Activated T-helper 2 cell treated with anti-CD3 and anti-CD28 coated beads, Interferon-gamma antibody, Interleukin-2, Interleukin-4, amounts not matched to agents 10 μg/mL and 5 μg/mL and 100 μg/mL, durations not matched to agents 14 hours and 24 hours and 36 hours (primary cell): ENCODE results near the gene IGFL2. TPM values are rescaled to one million over a fixed set of nuclear protein-coding genes. Genes with fewer than 3 reads are reported as not detected.
A peak's percentile ranks its signal among the peaks of the same experiment; 100 is the strongest.
"Not testable (repeated sequence)": the region's sequence is repeated elsewhere in the genome, so short reads cannot be mapped to it uniquely, and the experiment has no call there.

Experiments
- DNase-seq: peaks from one replicate; pipeline ENCODE4 v3.0.0; 2021; ENCODE audit warnings: low spot score
- H3K27ac Mint-ChIP-seq: one replicate; pipeline ENCODE4 v1.8.0; 2021; ENCODE audit warnings: mixed read lengths
- H3K27me3 Mint-ChIP-seq: one replicate; pipeline ENCODE4 v1.8.0; 2021; ENCODE audit warnings: low read depth, mixed read lengths
- H3K36me3 Mint-ChIP-seq: one replicate; pipeline ENCODE4 v1.8.0; 2021; ENCODE audit warnings: low read depth, mixed read lengths
- H3K4me1 Mint-ChIP-seq: one replicate; pipeline ENCODE4 v1.8.0; 2021; ENCODE audit warnings: low read depth, mixed read lengths
- H3K4me3 Mint-ChIP-seq: one replicate; pipeline ENCODE4 v1.8.0; 2021; ENCODE audit warnings: low read depth, mild to moderate bottlenecking, moderate library complexity, mixed read lengths
- H3K9me3 Mint-ChIP-seq: one replicate; pipeline ENCODE4 v1.8.0; 2021; ENCODE audit warnings: mixed read lengths
- intact Hi-C: fragments of 100-400 bp; cut with micrococcal nuclease; formaldehyde crosslinking; loops from one replicate; pipeline ENCODE4 v1.15.1; 2023
- total RNA-seq: library from RNA; stranded (reverse); gene quantifications from 2 replicates; pipeline ENCODE4 v1.2.3, GENCODE V29; 2022

Gene IGFL2
- 0.46 TPM in 1 of 2 replicates, not detected in the other for total RNA-seq

- DNase-seq: no peak
- intact Hi-C loops: no loop called here
- Mint-ChIP-seq H3K27me3 (peaks cover 46% of the 10 kb centered on the region), H3K4me1 (peaks cover 3% of the 10 kb centered on the region), H3K4me3 (no peak within 1 kb of the TSS), H3K27ac (no peak within 1 kb of the TSS), H3K9me3 (no peaks in the 10 kb centered on the region), H3K36me3 (no peaks in the 10 kb centered on the region)
These were observed at the start of gene IGFL2 for GRCh38 chr19:46147791-46148288. IGFL2 (plus strand) TSS chr19:46148238; CDS start chr19:46148279, 41 bp downstream.

DNA sequence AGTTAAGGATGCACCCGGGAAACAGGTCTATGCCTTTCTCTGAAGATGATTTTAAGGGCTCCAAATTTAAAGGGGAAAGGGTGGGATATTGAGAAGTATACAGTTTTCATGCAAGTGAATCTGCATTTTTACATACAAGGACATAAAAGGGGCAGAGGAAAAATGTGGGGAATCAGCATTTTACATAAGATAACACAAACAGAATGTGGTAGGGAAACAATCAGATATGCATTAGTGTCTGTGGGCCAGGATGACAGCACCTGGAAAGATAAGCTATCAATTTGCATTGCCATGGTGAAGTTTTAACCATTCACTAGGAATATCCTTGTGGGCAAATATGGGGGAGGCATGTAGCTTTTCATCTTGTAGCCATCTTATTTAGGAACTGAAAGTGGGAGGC lies 47.7 kb upstream of the IGFL2 start:
- DNase-seq: no peak
- intact Hi-C loops: no loop called here
- H3K9me3 Mint-ChIP-seq: peaks cover 16% of the 10 kb centered on the region
- H3K27ac Mint-ChIP-seq: no peak overlapping the region
- H3K4me3 Mint-ChIP-seq: no peak overlapping the region
- H3K27me3 Mint-ChIP-seq: peaks cover 23% of the 10 kb centered on the region
- no peaks in the 10 kb centered on the region for H3K36me3 Mint-ChIP-seq
- H3K4me1 Mint-ChIP-seq: no peaks in the 10 kb centered on the region

- Mint-ChIP-seq H3K36me3 (no peaks in the 10 kb centered on the region), H3K4me1 (no peaks in the 10 kb centered on the region), H3K27me3 (peaks cover 15% of the 10 kb centered on the region), H3K4me3 (no peak overlapping the region), H3K9me3 (peaks cover 16% of the 10 kb centered on the region), H3K27ac (no peak overlapping the region)
- DNase-seq: no peak
- intact Hi-C loops: no loop called here
These were observed 46.7 kb upstream of the IGFL2 start for GRCh38 chr19:46101293-46101692.

- Mint-ChIP-seq H3K9me3 (peaks cover 10% of the 10 kb centered on the region), H3K27me3 (peaks cover 14% of the 10 kb centered on the region)
- H3K4me3 Mint-ChIP-seq: not testable (repeated sequence)
These were observed 45.7 kb upstream of the IGFL2 start for GRCh38 chr19:46102333-46102732.

GRCh38 chr19:46107371-46107770 lies 40.7 kb upstream of the IGFL2 start:
- DNase-seq: no peak
- no peak overlapping the region for H3K4me3 Mint-ChIP-seq
- H3K9me3 Mint-ChIP-seq: no peaks in the 10 kb centered on the region
- H3K27me3 Mint-ChIP-seq: peaks cover 2% of the 10 kb centered on the region
- no peak overlapping the region for H3K27ac Mint-ChIP-seq
- no peaks in the 10 kb centered on the region for H3K36me3 Mint-ChIP-seq
- peaks cover under 1% of the 10 kb centered on the region for H3K4me1 Mint-ChIP-seq
- intact Hi-C loops: no loop called here

More at GRCh38 chr19:46102333-46102732, 45.7 kb upstream of the IGFL2 start:
- intact Hi-C loops, H3K36me3 Mint-ChIP-seq, H3K4me1 Mint-ChIP-seq, DNase-seq, H3K27ac Mint-ChIP-seq: not testable (repeated sequence)

- H3K4me1 Mint-ChIP-seq: peaks cover 14% of the 10 kb centered on the region
- no peaks in the 10 kb centered on the region for H3K36me3 Mint-ChIP-seq
- intact Hi-C loops: no loop called here
- no peak overlapping the region for H3K27ac Mint-ChIP-seq
- H3K9me3 Mint-ChIP-seq: no peaks in the 10 kb centered on the region
- H3K4me3 Mint-ChIP-seq: no peak overlapping the region
- peaks cover 15% of the 10 kb centered on the region for H3K27me3 Mint-ChIP-seq
- DNase-seq: no peak
These were observed 38.2 kb upstream of the IGFL2 start for GRCh38 chr19:46109876-46110275.

DNA sequence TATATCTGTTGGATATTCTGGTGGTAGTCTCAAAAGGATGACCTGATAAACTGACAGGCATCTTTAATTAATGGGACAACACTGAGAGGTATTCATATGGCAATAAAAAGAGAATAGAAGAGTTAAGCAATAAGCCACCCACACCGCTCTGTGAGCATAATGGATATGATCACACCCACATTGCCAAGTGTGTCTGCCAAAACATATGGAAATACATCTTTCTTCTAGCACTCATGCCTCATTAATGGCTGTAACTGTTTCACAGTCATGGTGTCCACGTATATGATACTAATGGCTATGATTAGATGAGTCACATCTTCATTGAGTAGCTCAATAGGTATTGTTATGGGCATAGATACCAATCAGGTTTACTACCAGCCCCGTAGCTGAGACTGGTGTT lies 36.7 kb upstream of the IGFL2 start:
- Mint-ChIP-seq H3K27ac (no peak overlapping the region), H3K27me3 (peaks cover 15% of the 10 kb centered on the region), H3K4me3 (no peak overlapping the region), H3K4me1 (peaks cover 24% of the 10 kb centered on the region), H3K9me3 (no peaks in the 10 kb centered on the region), H3K36me3 (no peaks in the 10 kb centered on the region)
- intact Hi-C loops: no loop called here
- no peak for DNase-seq

DNA sequence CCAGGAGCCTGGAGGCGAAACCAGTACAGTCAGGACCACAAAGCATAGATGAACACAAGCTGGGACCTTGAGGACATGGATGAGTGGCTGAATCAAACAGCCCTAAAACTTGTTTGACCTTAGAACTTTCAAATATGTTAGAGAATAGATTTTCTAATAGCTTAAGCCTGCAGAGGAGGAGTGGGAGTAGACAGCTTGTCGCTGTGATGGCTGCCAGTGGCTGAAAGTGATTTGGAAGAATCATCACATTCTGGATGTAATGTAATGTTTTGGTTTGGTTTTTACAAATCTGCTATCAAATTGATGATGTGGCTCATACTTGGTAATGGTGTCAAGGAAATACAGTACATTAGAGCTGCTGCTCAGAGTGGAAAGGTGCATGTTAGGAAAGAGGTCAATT lies 35.5 kb upstream of the IGFL2 start:
- Mint-ChIP-seq H3K9me3 (no peaks in the 10 kb centered on the region), H3K4me3 (no peak overlapping the region), H3K27me3 (peaks cover 15% of the 10 kb centered on the region), H3K27ac (no peak overlapping the region), H3K4me1 (peaks cover 24% of the 10 kb centered on the region), H3K36me3 (no peaks in the 10 kb centered on the region)
- intact Hi-C loops: no loop called here
- no peak for DNase-seq

DNA sequence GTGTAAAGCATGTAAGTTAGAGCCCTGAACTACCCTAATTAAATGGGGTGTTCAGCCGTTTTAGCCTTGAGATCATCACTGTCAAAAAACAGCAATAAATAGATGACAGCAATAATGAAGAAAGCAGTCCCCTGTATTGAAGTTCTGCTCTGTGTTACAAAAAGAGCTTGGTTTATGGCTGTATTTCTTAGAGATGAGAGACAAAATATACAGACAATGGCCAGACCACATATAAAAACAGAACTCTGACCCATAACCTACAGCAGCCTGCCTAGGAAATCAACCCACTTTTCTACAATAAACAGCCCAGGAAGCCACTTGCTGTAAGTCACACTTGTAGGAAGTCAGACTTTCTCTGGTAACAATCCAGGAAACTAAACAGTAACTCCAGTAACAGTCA lies 34.3 kb upstream of the IGFL2 start:
- no peak overlapping the region for H3K27ac Mint-ChIP-seq
- peaks cover 15% of the 10 kb centered on the region for H3K27me3 Mint-ChIP-seq
- DNase-seq: no peak
- no peaks in the 10 kb centered on the region for H3K36me3 Mint-ChIP-seq
- peaks cover 24% of the 10 kb centered on the region for H3K4me1 Mint-ChIP-seq
- no peaks in the 10 kb centered on the region for H3K9me3 Mint-ChIP-seq
- no peak overlapping the region for H3K4me3 Mint-ChIP-seq
- intact Hi-C loops: loop anchor here (2.0 kb wide), 1 partner anchor 71 kb away; no protein-coding TSS in a partner anchor

DNA sequence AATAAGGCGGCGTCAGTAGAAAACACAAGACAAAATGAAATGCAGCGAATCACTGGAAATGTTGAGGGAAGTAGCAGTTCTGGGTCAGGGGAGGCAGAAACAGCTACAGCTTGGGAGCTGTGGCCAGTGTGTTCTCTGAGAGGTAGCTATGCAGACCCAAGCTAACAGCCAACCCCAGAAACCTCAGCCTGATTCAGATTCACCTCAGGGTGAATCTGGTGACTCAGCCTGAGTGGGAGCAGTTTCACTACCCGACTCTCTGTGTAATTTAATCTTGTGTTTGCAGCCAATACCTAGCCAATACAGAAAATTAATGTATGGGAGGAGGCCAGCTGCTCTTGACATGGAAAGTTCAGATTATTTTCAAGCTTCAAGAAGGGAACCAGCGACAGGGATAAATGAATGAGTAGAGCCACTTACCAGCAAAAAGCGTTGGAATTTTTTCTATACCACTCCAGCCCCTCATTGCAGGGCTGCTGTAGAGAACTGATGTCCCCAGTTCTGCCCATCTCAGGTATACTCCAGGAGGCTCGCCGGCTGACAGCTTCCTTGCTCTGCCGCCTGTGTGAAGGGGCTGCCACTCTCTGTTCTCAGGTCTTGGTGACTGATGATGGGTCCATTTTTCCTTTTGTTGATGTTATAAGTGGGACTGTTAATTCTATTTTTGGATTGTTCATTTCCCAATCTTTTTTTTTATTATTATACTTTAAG lies 32.5 kb upstream of the IGFL2 start:
- DNase-seq: peak; percentile 14
- H3K4me3 Mint-ChIP-seq: no peak overlapping the region
- H3K36me3 Mint-ChIP-seq: no peaks in the 10 kb centered on the region
- H3K4me1 Mint-ChIP-seq: peaks cover 24% of the 10 kb centered on the region
- H3K9me3 Mint-ChIP-seq: no peaks in the 10 kb centered on the region
- H3K27ac Mint-ChIP-seq: peak overlapping the region; percentile 3
- intact Hi-C loops: loop anchor here (1.0 to 2.0 kb wide), 2 partner anchors 69 to 148 kb away; no protein-coding TSS in a partner anchor
- peaks cover 22% of the 10 kb centered on the region for H3K27me3 Mint-ChIP-seq

GRCh38 chr19:46116121-46116520 lies 31.9 kb upstream of the IGFL2 start:
- H3K36me3 Mint-ChIP-seq: no peaks in the 10 kb centered on the region
- H3K4me1 Mint-ChIP-seq: peaks cover 24% of the 10 kb centered on the region
- no peak overlapping the region for H3K4me3 Mint-ChIP-seq
- no peaks in the 10 kb centered on the region for H3K9me3 Mint-ChIP-seq
- H3K27me3 Mint-ChIP-seq: peaks cover 25% of the 10 kb centered on the region
- H3K27ac Mint-ChIP-seq: no peak overlapping the region
- DNase-seq: no peak
- intact Hi-C loops: no loop called here

DNA sequence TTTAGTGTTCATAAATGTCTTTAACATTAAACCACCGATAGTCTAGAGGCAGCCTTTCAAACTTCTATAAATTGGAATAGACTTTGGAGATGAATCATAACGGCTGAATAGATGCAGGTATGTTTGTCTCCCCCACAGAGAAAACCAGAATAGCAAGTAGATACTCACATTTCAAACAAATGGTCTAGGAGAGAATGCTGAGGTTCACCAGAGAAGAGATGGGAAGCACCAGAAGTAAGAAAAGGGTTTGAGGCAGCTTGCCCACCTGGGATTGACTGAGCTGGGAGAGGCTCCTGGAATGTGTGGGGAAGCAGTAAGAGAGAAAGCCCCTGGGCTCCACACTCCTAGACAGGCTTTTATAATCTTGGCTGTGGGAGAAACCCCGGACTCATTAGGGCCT lies 29.9 kb upstream of the IGFL2 start:
- Mint-ChIP-seq H3K36me3 (no peaks in the 10 kb centered on the region), H3K27me3 (peaks cover 27% of the 10 kb centered on the region), H3K4me3 (no peak overlapping the region), H3K27ac (no peak overlapping the region), H3K4me1 (peaks cover 16% of the 10 kb centered on the region), H3K9me3 (no peaks in the 10 kb centered on the region)
- intact Hi-C loops: no loop called here
- DNase-seq: no peak

GRCh38 chr19:46124638-46125115 lies 23.4 kb upstream of the IGFL2 start, which contains the start of gene IGFL3:
IGFL3 (minus strand) TSS chr19:46124688; CDS start chr19:46124649, 39 bp downstream.
- H3K36me3 Mint-ChIP-seq: no peaks in the 10 kb centered on the region
- DNase-seq: no peak
- intact Hi-C loops: no loop called here
- no peak within 1 kb of the TSS for H3K27ac Mint-ChIP-seq
- no peaks in the 10 kb centered on the region for H3K9me3 Mint-ChIP-seq
- no peak within 1 kb of the TSS for H3K4me3 Mint-ChIP-seq
- H3K27me3 Mint-ChIP-seq: peaks cover 58% of the 10 kb centered on the region
- H3K4me1 Mint-ChIP-seq: no peaks in the 10 kb centered on the region
